Right lobe of liver (tissue), 4 donors: Measurements from ENCODE around the gene CARHSP1.

Source experiments
- CTCF ChIP-seq, 4 donors: fragments of 200-600 bp in 3 of 4; fragments of 450-650 bp in 1 of 4; IDR thresholded peaks; one replicate each; pipeline versions ENCODE4 v1.5.1 to v1.8.0; 2016 to 2022; ENCODE audit warnings: antibody characterized with exemption in 4 of 4, mild to moderate bottlenecking in 2 of 4
- POLR2A ChIP-seq: fragments of 450-650 bp; IDR thresholded peaks from one replicate; pipeline ENCODE4 v1.6.1; 2017; ENCODE audit warnings: antibody characterized with exemption, mild to moderate bottlenecking
- donor health status: DM: no; HTN: no; CAD: no.
- donor health status: DM: no; HTN: no; CAD: no.
- donor health status: DM: no; HTN: yes; CAD: no.

- TF ChIP-seq CTCF (IDR thresholded peaks at IDR 0.05), result no peak
- no peak for TF ChIP-seq POLR2A
Measured at GRCh38 chr16:8872967-8873865, 4.4 kb upstream of the CARHSP1 start.
